ENCODE results near the gene MOCS3. TPM values are rescaled to one million over a fixed set of nuclear protein-coding genes. Genes with fewer than 3 reads are reported as not detected.

The MOCS3 gene
- total RNA-seq, 1 experiment from 2014 or later, result 5.8 TPM

DNA sequence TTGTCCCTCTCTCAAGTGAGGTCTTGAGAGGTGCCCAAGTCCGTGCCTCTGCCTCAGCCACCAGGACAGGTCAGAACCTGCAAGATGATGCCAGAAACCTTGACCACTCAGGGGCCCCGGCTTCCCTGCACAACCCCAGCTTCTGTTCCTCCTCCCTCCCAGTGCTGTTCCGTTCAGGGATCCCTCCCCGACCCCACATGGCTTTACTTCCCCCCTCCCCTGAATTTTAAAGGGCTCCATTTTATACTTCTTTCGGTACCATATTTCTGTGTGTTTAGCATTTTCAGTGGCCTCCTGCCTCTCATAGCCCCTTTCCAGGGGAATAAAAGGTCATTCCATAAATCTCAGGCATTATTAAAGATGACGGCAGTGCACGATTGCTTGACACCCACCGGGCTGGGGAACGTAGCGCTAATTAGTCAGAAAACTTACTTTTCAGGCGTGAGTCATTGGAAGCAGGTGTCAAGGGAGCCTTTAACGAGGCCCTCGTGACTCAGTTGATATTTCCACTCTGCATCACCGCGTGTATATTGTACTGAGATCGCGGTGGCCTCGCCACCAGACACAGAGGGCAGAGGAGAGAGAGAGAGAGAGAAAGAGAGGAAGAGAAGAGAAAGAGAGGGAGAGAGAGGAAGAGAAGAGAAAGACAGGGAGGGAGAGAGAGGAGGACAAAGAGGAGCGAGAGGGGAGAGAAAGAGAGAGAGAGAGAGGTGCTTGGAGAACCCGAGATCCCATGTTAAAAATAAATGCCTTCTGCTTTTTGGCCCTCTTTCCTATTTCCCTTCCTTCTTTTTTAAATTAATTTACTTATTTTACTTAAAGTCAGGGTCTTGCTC lies 43.0 kb downstream of the MOCS3 start:
- Histone ChIP-seq H3K36me3 (ENCODE audit: control insufficient read depth, insufficient read depth, low read length) (no peaks in the 10 kb centered on the region), H3K27me3 (ENCODE audit: control insufficient read depth, insufficient read depth, low read length) (peaks cover 6% of the 10 kb centered on the region), H3K4me3 (ENCODE audit: low read depth in 2 of 2, low read length in 2 of 2) (no peak overlapping the region), H3K4me1 (ENCODE audit: control insufficient read depth, insufficient read depth, low read length) (no peaks in the 10 kb centered on the region), H3K27ac (ENCODE audit: low read length) (no peak overlapping the region), H3K9me3 (ENCODE audit: control insufficient read depth, insufficient read depth, low read depth, low read length) (no peaks in the 10 kb centered on the region)
- TF ChIP-seq, protein P1, sequence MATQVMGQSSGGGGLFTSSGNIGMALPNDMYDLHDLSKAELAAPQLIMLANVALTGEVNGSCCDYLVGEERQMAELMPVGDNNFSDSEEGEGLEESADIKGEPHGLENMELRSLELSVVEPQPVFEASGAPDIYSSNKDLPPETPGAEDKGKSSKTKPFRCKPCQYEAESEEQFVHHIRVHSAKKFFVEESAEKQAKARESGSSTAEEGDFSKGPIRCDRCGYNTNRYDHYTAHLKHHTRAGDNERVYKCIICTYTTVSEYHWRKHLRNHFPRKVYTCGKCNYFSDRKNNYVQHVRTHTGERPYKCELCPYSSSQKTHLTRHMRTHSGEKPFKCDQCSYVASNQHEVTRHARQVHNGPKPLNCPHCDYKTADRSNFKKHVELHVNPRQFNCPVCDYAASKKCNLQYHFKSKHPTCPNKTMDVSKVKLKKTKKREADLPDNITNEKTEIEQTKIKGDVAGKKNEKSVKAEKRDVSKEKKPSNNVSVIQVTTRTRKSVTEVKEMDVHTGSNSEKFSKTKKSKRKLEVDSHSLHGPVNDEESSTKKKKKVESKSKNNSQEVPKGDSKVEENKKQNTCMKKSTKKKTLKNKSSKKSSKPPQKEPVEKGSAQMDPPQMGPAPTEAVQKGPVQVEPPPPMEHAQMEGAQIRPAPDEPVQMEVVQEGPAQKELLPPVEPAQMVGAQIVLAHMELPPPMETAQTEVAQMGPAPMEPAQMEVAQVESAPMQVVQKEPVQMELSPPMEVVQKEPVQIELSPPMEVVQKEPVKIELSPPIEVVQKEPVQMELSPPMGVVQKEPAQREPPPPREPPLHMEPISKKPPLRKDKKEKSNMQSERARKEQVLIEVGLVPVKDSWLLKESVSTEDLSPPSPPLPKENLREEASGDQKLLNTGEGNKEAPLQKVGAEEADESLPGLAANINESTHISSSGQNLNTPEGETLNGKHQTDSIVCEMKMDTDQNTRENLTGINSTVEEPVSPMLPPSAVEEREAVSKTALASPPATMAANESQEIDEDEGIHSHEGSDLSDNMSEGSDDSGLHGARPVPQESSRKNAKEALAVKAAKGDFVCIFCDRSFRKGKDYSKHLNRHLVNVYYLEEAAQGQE (IDR thresholded peaks at IDR 0.05; ENCODE audit: insufficient read depth in 1 of 2, low read depth in 2 of 2, low read length in 1 of 2), result no peak
- TF ChIP-seq, protein P2, sequence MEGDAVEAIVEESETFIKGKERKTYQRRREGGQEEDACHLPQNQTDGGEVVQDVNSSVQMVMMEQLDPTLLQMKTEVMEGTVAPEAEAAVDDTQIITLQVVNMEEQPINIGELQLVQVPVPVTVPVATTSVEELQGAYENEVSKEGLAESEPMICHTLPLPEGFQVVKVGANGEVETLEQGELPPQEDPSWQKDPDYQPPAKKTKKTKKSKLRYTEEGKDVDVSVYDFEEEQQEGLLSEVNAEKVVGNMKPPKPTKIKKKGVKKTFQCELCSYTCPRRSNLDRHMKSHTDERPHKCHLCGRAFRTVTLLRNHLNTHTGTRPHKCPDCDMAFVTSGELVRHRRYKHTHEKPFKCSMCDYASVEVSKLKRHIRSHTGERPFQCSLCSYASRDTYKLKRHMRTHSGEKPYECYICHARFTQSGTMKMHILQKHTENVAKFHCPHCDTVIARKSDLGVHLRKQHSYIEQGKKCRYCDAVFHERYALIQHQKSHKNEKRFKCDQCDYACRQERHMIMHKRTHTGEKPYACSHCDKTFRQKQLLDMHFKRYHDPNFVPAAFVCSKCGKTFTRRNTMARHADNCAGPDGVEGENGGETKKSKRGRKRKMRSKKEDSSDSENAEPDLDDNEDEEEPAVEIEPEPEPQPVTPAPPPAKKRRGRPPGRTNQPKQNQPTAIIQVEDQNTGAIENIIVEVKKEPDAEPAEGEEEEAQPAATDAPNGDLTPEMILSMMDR (IDR thresholded peaks at IDR 0.05), result no peak
- TF ChIP-seq POLR2AphosphoS5 (IDR thresholded peaks at IDR 0.05; ENCODE audit: low read depth, low read length) (no peak), TCF7L2 (IDR thresholded peaks at IDR 0.05; ENCODE audit: low read depth, low read length) (no peak)
- no peak for DNase-seq (ENCODE audit: low read depth, low spot score)
- POLR2A ChIA-PET, result no interaction called here
- ATAC-seq, result no peak
- CTCF ChIA-PET, result no interaction called here
- intact Hi-C loops (cut with micrococcal nuclease; ENCODE audit: unreplicated experiment), result no loop called here
- in situ Hi-C loops (cut with HindIII; ENCODE audit: low pct_unique_long_range_greater_than_20kb, low sequenced_read_pairs), result no loop called here
- BruUV-seq (replicated peaks), result no TSS peak

DNA sequence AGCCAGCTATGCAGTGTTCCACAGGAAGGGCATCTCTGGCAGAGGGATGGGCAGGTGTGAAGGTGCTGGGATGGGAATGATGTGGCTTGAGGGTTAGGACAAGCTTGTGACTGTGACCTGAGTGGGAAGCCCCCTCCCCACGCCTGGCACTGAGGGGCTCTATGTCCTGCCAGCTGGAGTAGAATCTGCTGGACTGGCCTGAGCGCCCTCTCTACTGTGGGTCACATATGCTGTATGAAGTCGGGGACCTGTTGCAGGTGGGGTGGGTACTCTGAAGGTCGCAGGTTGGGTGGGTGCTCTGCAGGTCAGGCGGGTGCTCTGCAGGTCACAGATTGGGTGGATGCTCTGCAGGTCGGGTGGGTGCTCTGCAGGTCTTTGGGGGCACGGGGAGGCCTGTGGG lies 44.0 kb downstream of the MOCS3 start:
- CTCF ChIA-PET, result no interaction called here
- no peak overlapping the region for H3K4me3 ChIP-seq (ENCODE audit: low read depth in 2 of 2, low read length in 2 of 2)
- H3K36me3 ChIP-seq (ENCODE audit: control insufficient read depth, insufficient read depth, low read length), result no peaks in the 10 kb centered on the region
- POLR2A ChIA-PET, result no interaction called here
- no peak for TF ChIP-seq SIN3A (IDR thresholded peaks at IDR 0.05; ENCODE audit: borderline replicate concordance, insufficient read depth, low read depth, low read length)
- TF ChIP-seq TCF7L2 (IDR thresholded peaks at IDR 0.05; ENCODE audit: low read depth, low read length), result no peak
- TF ChIP-seq, protein P2 (IDR thresholded peaks at IDR 0.05), result no peak
- TF ChIP-seq POLR2AphosphoS5 (IDR thresholded peaks at IDR 0.05; ENCODE audit: low read depth, low read length), result no peak
- TF ChIP-seq, protein P1 (IDR thresholded peaks at IDR 0.05; ENCODE audit: insufficient read depth in 1 of 2, low read depth in 2 of 2, low read length in 1 of 2), result no peak
- in situ Hi-C loops (cut with HindIII; ENCODE audit: low pct_unique_long_range_greater_than_20kb, low sequenced_read_pairs) (no loop called here), intact Hi-C loops (cut with micrococcal nuclease; ENCODE audit: unreplicated experiment) (no loop called here)
- DNase-seq (ENCODE audit: low read depth, low spot score), result no peak
- peaks cover under 1% of the 10 kb centered on the region for H3K27me3 ChIP-seq (ENCODE audit: control insufficient read depth, insufficient read depth, low read length)
- BruUV-seq (replicated peaks), result no TSS peak
- no peak overlapping the region for H3K27ac ChIP-seq (ENCODE audit: low read length)
- ATAC-seq, result no peak
- no peaks in the 10 kb centered on the region for H3K9me3 ChIP-seq (ENCODE audit: control insufficient read depth, insufficient read depth, low read depth, low read length)
- no peaks in the 10 kb centered on the region for H3K4me1 ChIP-seq (ENCODE audit: control insufficient read depth, insufficient read depth, low read length)

All from Panc1 (cell line).